H9 (cell line): ENCODE data around the gene P3H3. TPM values are rescaled to one million over a fixed set of nuclear protein-coding genes. Genes with fewer than 3 reads are reported as not detected.
A peak's percentile ranks its signal among the peaks of the same experiment; 100 is the strongest.

Experiments used
- DNase-seq: peaks from one replicate; pipeline ENCODE4 v3.0.0-alpha.2; 2017
- H2AFZ ChIP-seq: one replicate; pipeline ENCODE4 v1.6.1; 2013; ENCODE audit warnings: mild to moderate bottlenecking, low read length, control low read depth, moderate library complexity
- H2AK5ac ChIP-seq: 2 replicates; pipeline ENCODE4 v1.6.1; 2013; ENCODE audit warnings: low read length, control low read depth, mixed read lengths; ENCODE audit not compliant: insufficient read length
- H2BK120ac ChIP-seq: one replicate; pipeline ENCODE4 v1.6.1; 2013; ENCODE audit warnings: low read depth, mild to moderate bottlenecking, low read length, control low read depth, inconsistent platforms; ENCODE audit not compliant: poor library complexity, severe bottlenecking
- H2BK12ac ChIP-seq: 2 replicates; pipeline ENCODE4 v1.6.1; 2013; ENCODE audit warnings: low read length, control low read depth, mixed read lengths, low read depth; ENCODE audit not compliant: insufficient read length
- H2BK15ac ChIP-seq: 2 replicates; pipeline ENCODE4 v1.6.1; 2013; ENCODE audit warnings: low read depth, low read length, control low read depth
- H2BK20ac ChIP-seq: one replicate; pipeline ENCODE4 v1.6.1; 2013; ENCODE audit warnings: low read depth, mild to moderate bottlenecking, low read length, control low read depth, inconsistent platforms; ENCODE audit not compliant: poor library complexity, severe bottlenecking
- H2BK5ac ChIP-seq: 2 replicates; pipeline ENCODE4 v1.6.1; 2013; ENCODE audit warnings: low read length, control low read depth, mixed read lengths; ENCODE audit not compliant: insufficient read length
- H3K14ac ChIP-seq: 2 replicates; pipeline ENCODE4 v1.6.1; 2013; ENCODE audit warnings: low read length, control low read depth; ENCODE audit not compliant: insufficient read depth
- H3K18ac ChIP-seq: 2 replicates; pipeline ENCODE4 v1.6.1; 2013; ENCODE audit warnings: low read depth, mild to moderate bottlenecking, mixed read lengths, low read length, control low read depth; ENCODE audit not compliant: insufficient read length
- H3K23ac ChIP-seq: 2 replicates; pipeline ENCODE4 v1.6.1; 2013; ENCODE audit warnings: low read length, control low read depth, mixed read lengths, low read depth; ENCODE audit not compliant: insufficient read length
- H3K23me2 ChIP-seq: 2 replicates; pipeline ENCODE4 v1.6.1; 2013; ENCODE audit warnings: low read depth, mild to moderate bottlenecking, mixed read lengths, low read length, control low read depth; ENCODE audit not compliant: insufficient read length, poor library complexity, severe bottlenecking
- H3K27ac ChIP-seq: 2 replicates; pipeline ENCODE4 v1.5.1; 2013; ENCODE audit warnings: low read length, control low read depth, mixed read lengths, low read depth; ENCODE audit not compliant: insufficient read length
- H3K27me3 ChIP-seq: 2 replicates; pipeline ENCODE4 v1.6.1; 2013; ENCODE audit warnings: low read length, control low read depth, inconsistent platforms; ENCODE audit not compliant: insufficient read depth
- H3K4ac ChIP-seq: 2 replicates; pipeline ENCODE4 v1.6.1; 2013; ENCODE audit warnings: low read depth, mild to moderate bottlenecking, control low read depth, inconsistent platforms, low read length, moderate library complexity
- H3K4me1 ChIP-seq: 2 replicates; pipeline ENCODE4 v1.6.1; 2013; ENCODE audit warnings: low read length, control low read depth, inconsistent platforms; ENCODE audit not compliant: insufficient read depth
- H3K4me2 ChIP-seq: 2 replicates; pipeline ENCODE4 v1.6.1; 2013; ENCODE audit warnings: low read length, control low read depth, mixed read lengths; ENCODE audit not compliant: insufficient read length, insufficient read depth
- H3K56ac ChIP-seq: 2 replicates; pipeline ENCODE4 v1.6.1; 2013; ENCODE audit warnings: low read depth, mild to moderate bottlenecking, mixed read lengths, low read length, control low read depth; ENCODE audit not compliant: insufficient read length
- H3K79me1 ChIP-seq: 2 replicates; pipeline ENCODE4 v1.6.1; 2013; ENCODE audit warnings: low read depth, mild to moderate bottlenecking, moderate library complexity, low read length, control low read depth, inconsistent platforms; ENCODE audit not compliant: insufficient read depth, poor library complexity, severe bottlenecking
- H3K79me2 ChIP-seq: 2 replicates; pipeline ENCODE4 v1.6.1; 2013; ENCODE audit warnings: low read length, control low read depth, inconsistent platforms; ENCODE audit not compliant: insufficient read depth
- H3K9ac ChIP-seq: 2 replicates; pipeline ENCODE4 v1.6.1; 2013; ENCODE audit warnings: low read length, control low read depth, mixed read lengths; ENCODE audit not compliant: insufficient read length; ENCODE audit errors: extremely low read depth
- H3K9me3 ChIP-seq: one replicate; pipeline ENCODE4 v1.6.1; 2013; ENCODE audit warnings: low read depth, low read length, inconsistent platforms; ENCODE audit not compliant: control insufficient read depth
- H3T11ph ChIP-seq: one replicate; pipeline ENCODE4 v1.6.1; 2013; ENCODE audit warnings: mild to moderate bottlenecking, low read length, control low read depth, inconsistent platforms
- H4K20me1 ChIP-seq: one replicate; pipeline ENCODE4 v1.6.1; 2013; ENCODE audit not compliant: control insufficient read depth, insufficient read length, insufficient read depth
- H4K5ac ChIP-seq: 2 replicates; pipeline ENCODE4 v1.6.1; 2013; ENCODE audit warnings: low read depth, mild to moderate bottlenecking, mixed read lengths, low read length, control low read depth; ENCODE audit not compliant: insufficient read length
- H4K8ac ChIP-seq: replicated peaks from 2 replicates; pipeline ENCODE4 v1.6.1; 2013; ENCODE audit warnings: low read length, control low read depth, mixed read lengths, low read depth; ENCODE audit not compliant: insufficient read length
- H4K91ac ChIP-seq: 2 replicates; pipeline ENCODE4 v1.6.1; 2013; ENCODE audit warnings: low read depth, mild to moderate bottlenecking, moderate library complexity, mixed read lengths, low read length, control low read depth; ENCODE audit not compliant: insufficient read length
- H3K27ac Mint-ChIP-seq, 3 experiments: 2 replicates in 2 of 3; 3 replicates in 1 of 3; pipeline ENCODE4 v1.8.0; 2020 to 2021; ENCODE audit warnings: mixed read lengths in 3 of 3, mild to moderate bottlenecking in 1 of 3, moderate library complexity in 1 of 3
- H3K27me3 Mint-ChIP-seq: 2 replicates; pipeline ENCODE4 v1.8.0; 2021; ENCODE audit warnings: low read depth, mild to moderate bottlenecking, moderate library complexity, mixed read lengths
- H3K36me3 Mint-ChIP-seq, 3 experiments: 2 replicates in 2 of 3; 3 replicates in 1 of 3; pipeline ENCODE4 v1.8.0; 2020 to 2021; ENCODE audit warnings: low read depth in 3 of 3, mixed read lengths in 3 of 3; ENCODE audit not compliant: insufficient read depth in 1 of 3
- H3K4me1 Mint-ChIP-seq, 2 experiments: 2 replicates each; pipeline ENCODE4 v1.8.0; 2020; ENCODE audit warnings: mixed read lengths in 2 of 2
- H3K4me3 Mint-ChIP-seq, 2 experiments: 2 replicates in 1 of 2; 3 replicates in 1 of 2; pipeline ENCODE4 v1.8.0; 2020 to 2021; ENCODE audit warnings: mild to moderate bottlenecking in 2 of 2, mixed read lengths in 2 of 2, moderate library complexity in 1 of 2
- H3K9me3 Mint-ChIP-seq, 2 experiments: 2 replicates in 1 of 2; 3 replicates in 1 of 2; pipeline ENCODE4 v1.8.0; 2020; ENCODE audit warnings: mild to moderate bottlenecking in 2 of 2, mixed read lengths in 2 of 2, moderate library complexity in 1 of 2
- CTCF ChIP-seq: fragments of 200-600 bp; sonication (generic); conservative IDR thresholded peaks from 3 replicates; pipeline ENCODE4 v1.8.0; 2021; ENCODE audit warnings: antibody characterized with exemption, mild to moderate bottlenecking
- WGBS: extraction: QIAGEN DNeasy Blood & Tissue Kit; methylation state at CpG from one replicate; pipeline ENCODE4 v1.1.7; 2013; ENCODE audit warnings: missing lambda C conversion rate, low lambda C conversion rate, mixed read lengths; ENCODE audit not compliant: insufficient read length; ENCODE audit errors: extremely low coverage; 5-methylcytosine and 5-hydroxymethylcytosine counted together
- total RNA-seq: library from RNA; stranded (reverse); gene quantifications from 2 replicates; pipeline ENCODE4 v1.2.1, GENCODE V29; 2021

The P3H3 gene
- total RNA-seq, 1 experiment from 2014 or later: 55.0 TPM

GRCh38 chr12:6809056-6809455 lies 19.2 kb upstream of the P3H3 start:
- WGBS: no CpG with 5 or more reads among the region's 10 CpGs
- Histone ChIP-seq H2BK120ac (no peak overlapping the region), H3K4me1 (peaks cover 2% of the 10 kb centered on the region; the same call in 1 of the 2 replicates), H2BK12ac (no peak overlapping the region), H3K9me3 (no peaks in the 10 kb centered on the region), H4K5ac (no peak overlapping the region), H3K23me2 (no peaks in the 10 kb centered on the region), H4K20me1 (no peaks in the 10 kb centered on the region), H3K79me1 (no peaks in the 10 kb centered on the region), H4K91ac (no peak overlapping the region), H3K27me3 (no peaks in the 10 kb centered on the region), H2BK20ac (no peak overlapping the region), H3K23ac (no peak overlapping the region), H3K56ac (no peak overlapping the region), H3K27ac (no peak overlapping the region), H3K14ac (peak overlapping the region; percentile 55; the same call in 1 of the 2 replicates), H3K9ac (no peak overlapping the region), H3K18ac (no peak overlapping the region), H2BK5ac (no peak overlapping the region), H3K79me2 (no peaks in the 10 kb centered on the region; the same call in 1 of the 2 replicates), H3T11ph (no peak overlapping the region), H3K4ac (no peak overlapping the region), H2AK5ac (no peak overlapping the region), H2AFZ (no peak overlapping the region), H3K4me2 (no peak overlapping the region), H2BK15ac (no peak overlapping the region), H4K8ac (no peak overlapping the region)
- Mint-ChIP-seq H3K4me3 (no peak overlapping the region; a peak in 1 of 5 replicates), H3K27ac (peak overlapping the region in 1 of 3 experiments; percentile 15; a peak in 2 of 7 replicates), H3K36me3 (peaks cover 0 to 2% (median 2%) of the 10 kb centered on the region in 3 experiments; a peak in 4 of 7 replicates), H3K4me1 (peaks cover 19 to 25% of the 10 kb centered on the region in 2 experiments), H3K9me3 (peaks cover 2% of the 10 kb centered on the region in 2 experiments; a peak in 3 of 5 replicates), H3K27me3 (peaks cover 31% of the 10 kb centered on the region)
- DNase-seq: peak; percentile 33
- TF ChIP-seq CTCF: no peak
